ENCODE data around the gene C16orf95.

DNA sequence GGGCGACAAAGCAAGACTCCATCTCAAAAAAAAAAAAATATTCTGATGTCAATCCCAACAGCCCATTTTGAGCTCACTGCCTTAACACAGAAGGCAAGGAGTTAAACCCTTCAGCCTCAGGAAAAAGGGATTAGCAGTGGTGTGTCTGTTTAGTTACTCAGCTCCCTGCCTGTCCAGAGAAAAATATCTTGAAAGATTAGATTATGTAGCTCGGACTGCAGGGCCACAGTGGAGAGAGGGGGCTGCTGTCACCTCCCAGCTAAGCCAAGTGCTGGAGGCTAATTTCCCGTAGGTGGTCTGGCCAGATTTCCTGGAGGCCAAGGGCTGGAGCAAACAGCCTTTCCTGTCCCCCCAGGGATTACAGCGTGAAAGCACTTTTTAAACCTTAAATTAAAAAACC is 50.3 kb downstream of the C16orf95 start:
- TF ChIP-seq YY1 (IDR thresholded peaks at IDR 0.05; ENCODE audit: insufficient read depth, insufficient read length) = no peak
- TF ChIP-seq ZNF274 (IDR thresholded peaks at IDR 0.05; ENCODE audit: low read depth, low read length) = no peak
- TF ChIP-seq SUZ12 (IDR thresholded peaks at IDR 0.05; ENCODE audit: extremely low read depth, insufficient read depth, insufficient read length) = no peak

Measured in NT2/D1 (cell line).